SU-DHL-6 (cell line): ENCODE data around the gene CACNG7.

Experiments
- EZH2phosphoT487 ChIP-seq: fragments of 200-600 bp; sonication (generic), shearing (Covaris generic); conservative IDR thresholded peaks from 2 replicates; pipeline ENCODE4 v1.6.1; 2018; ENCODE audit warnings: mild to moderate bottlenecking, antibody characterized with exemption, low read length, moderate library complexity, mixed read lengths
- TF ChIP-seq, protein P1 (sequence below): fragments of 200-600 bp; sonication (generic); IDR thresholded peaks from one replicate; pipeline ENCODE4 v1.5.1; 2017; ENCODE audit warnings: antibody characterized with exemption, mild to moderate bottlenecking, low read length, moderate library complexity; ENCODE audit not compliant: insufficient read depth, poor library complexity, severe bottlenecking

DNA sequence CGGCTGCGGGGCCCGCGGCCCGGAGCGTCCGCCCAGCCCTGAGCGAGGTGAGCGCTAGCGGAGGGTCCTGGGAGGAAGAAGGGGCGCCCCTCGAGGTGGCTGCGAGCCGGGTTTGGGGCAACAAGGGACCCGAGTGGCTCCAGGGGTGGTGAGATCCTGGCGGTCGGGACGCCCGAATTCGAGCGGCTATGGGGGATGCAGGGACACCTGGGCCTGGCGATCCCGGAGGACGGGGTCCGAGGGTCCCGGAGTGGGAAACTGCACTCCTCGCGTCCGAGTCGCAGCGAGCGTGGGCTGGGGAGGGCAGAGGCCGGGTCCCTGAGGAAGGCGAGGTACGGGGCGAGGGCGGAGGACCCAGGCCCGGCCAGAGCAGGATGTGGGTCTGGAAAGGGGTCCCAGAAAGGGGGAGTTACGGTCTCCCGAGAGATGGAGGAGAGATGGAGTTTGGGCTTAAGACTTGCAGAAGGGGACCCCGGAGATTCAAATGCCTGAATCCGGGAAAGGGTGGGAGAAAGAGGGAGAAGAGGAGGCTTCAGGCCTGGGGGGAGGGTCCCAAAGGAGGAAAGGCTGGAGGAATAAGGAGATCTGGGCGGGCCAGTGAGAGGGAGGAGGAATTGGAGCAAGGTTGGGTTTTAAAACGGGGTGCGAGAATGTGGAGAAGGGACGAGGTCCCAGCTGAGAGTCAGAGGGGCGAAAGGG, 542 bp downstream of the CACNG7 start:
- TF ChIP-seq, protein P1, sequence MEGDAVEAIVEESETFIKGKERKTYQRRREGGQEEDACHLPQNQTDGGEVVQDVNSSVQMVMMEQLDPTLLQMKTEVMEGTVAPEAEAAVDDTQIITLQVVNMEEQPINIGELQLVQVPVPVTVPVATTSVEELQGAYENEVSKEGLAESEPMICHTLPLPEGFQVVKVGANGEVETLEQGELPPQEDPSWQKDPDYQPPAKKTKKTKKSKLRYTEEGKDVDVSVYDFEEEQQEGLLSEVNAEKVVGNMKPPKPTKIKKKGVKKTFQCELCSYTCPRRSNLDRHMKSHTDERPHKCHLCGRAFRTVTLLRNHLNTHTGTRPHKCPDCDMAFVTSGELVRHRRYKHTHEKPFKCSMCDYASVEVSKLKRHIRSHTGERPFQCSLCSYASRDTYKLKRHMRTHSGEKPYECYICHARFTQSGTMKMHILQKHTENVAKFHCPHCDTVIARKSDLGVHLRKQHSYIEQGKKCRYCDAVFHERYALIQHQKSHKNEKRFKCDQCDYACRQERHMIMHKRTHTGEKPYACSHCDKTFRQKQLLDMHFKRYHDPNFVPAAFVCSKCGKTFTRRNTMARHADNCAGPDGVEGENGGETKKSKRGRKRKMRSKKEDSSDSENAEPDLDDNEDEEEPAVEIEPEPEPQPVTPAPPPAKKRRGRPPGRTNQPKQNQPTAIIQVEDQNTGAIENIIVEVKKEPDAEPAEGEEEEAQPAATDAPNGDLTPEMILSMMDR = no peak
- TF ChIP-seq EZH2phosphoT487 = no peak
